Measurements from ENCODE around the gene AOPEP. TPM values are rescaled to one million over a fixed set of nuclear protein-coding genes. Genes with fewer than 3 reads are reported as not detected.
A peak's percentile ranks its signal among the peaks of the same experiment; 100 is the strongest.

Gene AOPEP
- total and polyA plus RNA-seq, 7 donors = 28.0 to 490 (median 184) TPM

DNA sequence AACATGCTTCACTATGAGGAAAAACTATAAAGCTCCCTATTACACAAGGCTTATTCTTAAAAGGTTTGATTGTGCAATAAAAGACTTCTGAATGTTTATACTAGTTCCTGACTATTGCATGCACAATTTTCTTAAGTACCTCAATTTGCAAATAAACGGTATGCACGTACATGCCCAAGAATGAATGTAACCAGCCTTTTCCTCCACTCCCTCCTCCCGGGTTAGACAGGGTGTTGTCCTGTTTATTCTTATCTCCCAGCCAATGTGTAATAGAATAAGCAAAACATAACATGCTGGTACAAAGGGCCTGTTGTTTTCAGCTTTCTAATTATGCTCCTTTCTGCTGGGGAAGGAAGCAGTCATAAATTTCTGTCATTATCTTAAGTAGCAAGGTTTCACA lies 79.1 kb downstream of the AOPEP start:
- TF ChIP-seq, protein P1, sequence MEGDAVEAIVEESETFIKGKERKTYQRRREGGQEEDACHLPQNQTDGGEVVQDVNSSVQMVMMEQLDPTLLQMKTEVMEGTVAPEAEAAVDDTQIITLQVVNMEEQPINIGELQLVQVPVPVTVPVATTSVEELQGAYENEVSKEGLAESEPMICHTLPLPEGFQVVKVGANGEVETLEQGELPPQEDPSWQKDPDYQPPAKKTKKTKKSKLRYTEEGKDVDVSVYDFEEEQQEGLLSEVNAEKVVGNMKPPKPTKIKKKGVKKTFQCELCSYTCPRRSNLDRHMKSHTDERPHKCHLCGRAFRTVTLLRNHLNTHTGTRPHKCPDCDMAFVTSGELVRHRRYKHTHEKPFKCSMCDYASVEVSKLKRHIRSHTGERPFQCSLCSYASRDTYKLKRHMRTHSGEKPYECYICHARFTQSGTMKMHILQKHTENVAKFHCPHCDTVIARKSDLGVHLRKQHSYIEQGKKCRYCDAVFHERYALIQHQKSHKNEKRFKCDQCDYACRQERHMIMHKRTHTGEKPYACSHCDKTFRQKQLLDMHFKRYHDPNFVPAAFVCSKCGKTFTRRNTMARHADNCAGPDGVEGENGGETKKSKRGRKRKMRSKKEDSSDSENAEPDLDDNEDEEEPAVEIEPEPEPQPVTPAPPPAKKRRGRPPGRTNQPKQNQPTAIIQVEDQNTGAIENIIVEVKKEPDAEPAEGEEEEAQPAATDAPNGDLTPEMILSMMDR (IDR thresholded peaks at IDR 0.05) = no peak
- TF ChIP-seq POLR2A (IDR thresholded peaks at IDR 0.05) = no peak
- peak in 2 of 4 donors; percentile 19 to 30 for TF ChIP-seq POLR2AphosphoS5 (IDR thresholded peaks at IDR 0.05)
- TF ChIP-seq EP300 (IDR thresholded peaks at IDR 0.05) = no peak
- H3K27me3 ChIP-seq = no peaks in the 10 kb centered on the region

DNA sequence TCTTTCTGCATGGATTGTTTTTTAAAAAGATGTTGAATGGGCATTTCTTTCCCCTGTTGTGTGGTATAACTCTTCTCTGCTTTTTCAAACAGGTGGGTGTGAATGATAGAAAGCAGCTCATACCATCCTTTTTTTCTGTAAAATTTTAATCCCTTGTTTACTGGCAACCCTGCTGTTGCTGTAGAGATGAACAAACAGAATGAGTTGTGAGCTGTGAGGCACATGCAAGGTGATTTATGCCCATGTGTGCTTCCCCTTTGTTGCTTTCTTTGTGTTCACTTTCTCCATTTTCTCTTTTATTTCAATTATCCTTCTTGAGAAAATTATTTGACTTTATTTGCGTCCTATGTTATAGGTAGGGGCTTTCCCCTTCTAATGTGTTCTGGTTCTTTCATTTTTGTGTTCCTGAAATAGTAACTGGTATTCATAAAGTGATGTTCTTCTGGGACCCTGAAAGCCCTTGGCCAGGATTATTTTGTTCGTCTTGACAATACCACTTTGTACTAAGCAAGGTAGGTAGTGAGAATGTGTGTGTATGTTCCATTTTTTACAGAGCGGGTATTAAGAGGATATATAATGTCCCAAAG lies 79.9 kb downstream of the AOPEP start:
- no peaks in the 10 kb centered on the region for H3K27me3 ChIP-seq
- DNase-seq = no peak
- H3K27ac ChIP-seq = peak overlapping the region in 3 of 4 donors; percentile 4 to 65 (median 53)
- TF ChIP-seq POLR2A (IDR thresholded peaks at IDR 0.05) (no peak), EP300 (IDR thresholded peaks at IDR 0.05) (no peak), POLR2AphosphoS5 (IDR thresholded peaks at IDR 0.05) (no peak)
- TF ChIP-seq, protein P1 (IDR thresholded peaks at IDR 0.05) = no peak
- H3K4me3 ChIP-seq = no peak overlapping the region
- no peaks in the 10 kb centered on the region for H3K36me3 ChIP-seq
- intact Hi-C loops (cut with DNase I) = loop anchor here (5.0 kb wide), 1 partner anchor 61 kb away; no protein-coding TSS in a partner anchor
- WGBS, 2 donors = 87 to 89% methylated on average over 3 of the region's 3 CpGs
- H3K9me3 ChIP-seq = no peaks in the 10 kb centered on the region
- peaks cover 0 to 38% (median 20%) of the 10 kb centered on the region in 4 donors for H3K4me1 ChIP-seq

More for the DNA sequence above, 79.1 kb downstream of the AOPEP start:
- intact Hi-C loops (cut with DNase I) = loop anchor here (5.0 kb wide), 1 partner anchor 62 kb away; no protein-coding TSS in a partner anchor
- Histone ChIP-seq H3K27ac (peak overlapping the region in 3 of 4 donors; percentile 4 to 65 (median 53)), H3K36me3 (no peaks in the 10 kb centered on the region), H3K9me3 (no peaks in the 10 kb centered on the region), H3K4me1 (peaks cover 0 to 47% (median 29%) of the 10 kb centered on the region in 4 donors), H3K4me3 (no peak overlapping the region)
- WGBS, 2 donors = 5 to 40% methylated on average over 3 of the region's 3 CpGs
- no peak for DNase-seq

DNA sequence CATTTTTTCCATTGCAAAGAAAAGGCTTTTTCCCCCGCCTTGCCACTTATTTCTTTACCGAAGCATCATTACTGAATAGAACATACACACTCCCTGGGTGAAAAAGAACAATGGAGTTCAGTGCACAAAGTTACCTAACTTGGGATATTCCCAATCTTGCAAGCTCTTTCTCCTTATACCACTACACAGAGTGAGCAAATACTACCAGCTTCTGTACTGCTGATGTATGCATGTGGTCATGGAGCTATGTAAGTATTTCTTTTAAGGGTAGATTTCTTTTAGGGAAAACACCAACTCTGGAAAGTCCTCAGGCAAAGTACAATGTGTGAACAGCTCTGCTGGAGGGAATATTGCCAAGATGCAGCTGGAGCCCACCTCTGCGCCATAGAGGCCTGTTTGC lies 81.1 kb downstream of the AOPEP start:
- Histone ChIP-seq H3K4me1 (peaks cover 0 to 45% (median 23%) of the 10 kb centered on the region in 4 donors), H3K27ac (peak overlapping the region in 1 of 4 donors; percentile 53), H3K36me3 (no peaks in the 10 kb centered on the region), H3K27me3 (no peaks in the 10 kb centered on the region), H3K4me3 (no peak overlapping the region), H3K9me3 (no peaks in the 10 kb centered on the region)
- intact Hi-C loops (cut with DNase I) = loop anchor here (5.0 kb wide), 1 partner anchor 60 kb away; no protein-coding TSS in a partner anchor
- TF ChIP-seq EP300 (IDR thresholded peaks at IDR 0.05) (no peak), POLR2AphosphoS5 (IDR thresholded peaks at IDR 0.05) (no peak), POLR2A (IDR thresholded peaks at IDR 0.05) (no peak)
- TF ChIP-seq, protein P1 (IDR thresholded peaks at IDR 0.05) = no peak
- no peak for DNase-seq
- 95 to 96% methylated on average over 3 of the region's 3 CpGs for WGBS, 2 donors

DNA sequence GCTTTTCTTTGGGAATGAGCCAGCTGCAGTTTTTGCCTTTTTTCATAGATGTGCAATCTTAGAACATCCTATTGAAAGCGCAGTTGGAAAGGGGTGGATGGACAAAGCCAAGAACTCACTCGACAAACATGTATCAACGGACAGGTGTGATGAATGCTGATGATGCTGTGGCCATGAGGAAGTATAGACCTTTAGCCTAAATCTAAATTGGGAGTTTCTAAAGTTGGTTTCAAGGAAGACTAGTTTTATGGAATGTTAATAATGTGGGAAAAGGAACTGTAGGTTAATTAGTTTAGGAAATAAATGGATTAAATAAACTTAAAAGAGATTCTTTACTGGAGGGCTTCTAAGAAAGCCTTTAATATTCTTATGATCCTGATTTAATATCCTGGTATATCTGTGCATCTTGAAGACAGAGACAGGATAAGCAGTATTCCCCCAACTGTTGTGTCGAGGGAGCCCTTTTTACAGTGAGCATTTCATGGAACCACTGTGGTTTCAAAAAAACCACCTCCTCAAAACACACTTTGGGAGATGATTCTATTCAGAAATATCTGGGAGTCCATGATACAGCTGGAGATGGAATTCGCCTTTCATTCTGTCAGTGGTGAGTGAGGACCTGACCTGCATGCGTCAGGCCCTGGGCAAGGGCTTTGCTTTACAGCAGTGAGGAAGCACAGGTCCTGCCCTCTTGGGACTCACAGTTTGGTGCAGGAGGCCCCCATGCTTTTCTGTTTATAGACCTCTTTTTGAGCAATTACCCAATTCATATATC lies 82.6 kb downstream of the AOPEP start:
- no peaks in the 10 kb centered on the region for H3K9me3 ChIP-seq
- TF ChIP-seq EP300 (IDR thresholded peaks at IDR 0.05) (no peak), POLR2A (IDR thresholded peaks at IDR 0.05) (no peak), POLR2AphosphoS5 (IDR thresholded peaks at IDR 0.05) (no peak)
- TF ChIP-seq, protein P1 (IDR thresholded peaks at IDR 0.05) = no peak
- no peaks in the 10 kb centered on the region for H3K36me3 ChIP-seq
- H3K27me3 ChIP-seq = no peaks in the 10 kb centered on the region
- peak overlapping the region in 1 of 4 donors; percentile 53 for H3K27ac ChIP-seq
- H3K4me1 ChIP-seq = peaks cover 0 to 54% (median 30%) of the 10 kb centered on the region in 4 donors
- H3K4me3 ChIP-seq = no peak overlapping the region
- no peak for DNase-seq
- WGBS, 2 donors = 95 to 97% methylated on average over 6 of the region's 6 CpGs
- intact Hi-C loops (cut with DNase I) = loop anchor here (5.0 kb wide), 1 partner anchor 58 kb away; no protein-coding TSS in a partner anchor

All from sigmoid colon (tissue), 7 donors.